Spleen (tissue), 11 donors: ENCODE measurements around the gene GOSR1. TPM values are rescaled to one million over a fixed set of nuclear protein-coding genes. Genes with fewer than 3 reads are reported as not detected.
A peak's percentile ranks its signal among the peaks of the same experiment; 100 is the strongest.

Source experiments
- DNase-seq: peaks from one replicate; pipeline ENCODE4 v3.0.0-alpha.2; 2020
- H3K27ac ChIP-seq, 8 donors: fragments of 200-600 bp; sonication (generic) in 7 of 8; 1 replicate in 4 of 8; 2 replicates in 4 of 8; pipeline versions ENCODE4 v1.5.0 to v1.8.0; 2016 to 2021; ENCODE audit warnings: inconsistent platforms in 4 of 8, mild to moderate bottlenecking in 4 of 8, moderate library complexity in 1 of 8
- H3K27me3 ChIP-seq, 7 donors: fragments of 200-600 bp; sonication (generic) in 6 of 7; replicated peaks in 1 of 7; 1 replicate in 4 of 7; 2 replicates in 3 of 7; pipeline versions ENCODE4 v1.5.0 to v1.8.0; 2016 to 2021; ENCODE audit warnings: inconsistent platforms in 3 of 7, mild to moderate bottlenecking in 1 of 7
- H3K36me3 ChIP-seq, 6 donors: fragments of 200-600 bp; sonication (generic) in 5 of 6; 1 replicate in 4 of 6; 2 replicates in 2 of 6; pipeline versions ENCODE4 v1.5.0 to v1.8.0; 2016 to 2021; ENCODE audit warnings: inconsistent platforms in 2 of 6
- H3K4me1 ChIP-seq, 6 donors: fragments of 200-600 bp; sonication (generic) in 5 of 6; 1 replicate in 3 of 6; 2 replicates in 3 of 6; pipeline versions ENCODE4 v1.5.0 to v1.8.0; 2016 to 2021; ENCODE audit warnings: inconsistent platforms in 3 of 6
- H3K4me3 ChIP-seq, 8 donors: fragments of 200-600 bp; sonication (generic) in 7 of 8; 1 replicate in 4 of 8; 2 replicates in 4 of 8; pipeline versions ENCODE4 v1.5.0 to v1.8.0; 2016 to 2021; ENCODE audit warnings: inconsistent platforms in 4 of 8, mild to moderate bottlenecking in 4 of 8, moderate library complexity in 2 of 8
- H3K9me3 ChIP-seq, 8 donors: fragments of 200-600 bp; sonication (generic) in 7 of 8; 1 replicate in 4 of 8; 2 replicates in 4 of 8; pipeline versions ENCODE4 v1.5.0 to v1.8.0; 2016 to 2021; ENCODE audit warnings: inconsistent platforms in 4 of 8
- POLR2A ChIP-seq, 3 donors: fragments of 450-650 bp; IDR thresholded peaks; one replicate each; pipeline ENCODE4 v1.5.1; 2017; ENCODE audit warnings: antibody characterized with exemption in 3 of 3, mild to moderate bottlenecking in 1 of 3
- POLR2AphosphoS5 ChIP-seq, 3 donors: sonication (generic); formaldehyde crosslinking; IDR thresholded peaks; one replicate each; pipeline ENCODE4 v1.5.1; 2017; ENCODE audit warnings: antibody characterized with exemption in 3 of 3
- WGBS, 5 donors: extraction: QIAGEN DNeasy Blood & Tissue Kit in 3 of 5; methylation state at CpG; one replicate each; pipeline versions ENCODE4 v1.1.5 to v1.1.7; 2013 to 2018; 5-methylcytosine and 5-hydroxymethylcytosine counted together
- intact Hi-C: fragments of 100-400 bp; cut with DNase I; formaldehyde crosslinking; loops from one replicate; pipeline ENCODE4 v1.15.0; 2023; ENCODE audit warnings: low total_unique reads
- polyA plus RNA-seq, 3 donors: library from polyadenylated mRNA; stranded (reverse); fragments of 200-250 nt; gene quantifications; one replicate each; pipeline ENCODE4 v1.2.1, GENCODE V29; 2013
- total RNA-seq, 7 donors: library from RNA; depleted of rRNA in 3 of 7; stranded (reverse); fragments of >200 nt in 3 of 7; fragmentation: NEBNext Ultra II Directional in 4 of 7; extraction: Animal tissue kit (Norgen Biotek cat#: 25700) in 4 of 7; gene quantifications; one replicate each; pipeline versions ENCODE4 v1.1.0 to v1.2.1, GENCODE V29; 2016 to 2021
- TF ChIP-seq, protein P1 (sequence below), 11 experiments: fragments of 200-600 bp in 7 of 11; fragments of 450-650 bp in 4 of 11; sonication (generic) in 4 of 11; IDR thresholded peaks in 8 of 11; conservative IDR thresholded peaks in 3 of 11; 1 replicate in 7 of 11; 2 replicates in 4 of 11; pipeline versions ENCODE4 v1.4.0 to v1.8.0; 2016 to 2021; ENCODE audit warnings: antibody characterized with exemption in 11 of 11, inconsistent platforms in 4 of 11, mild to moderate bottlenecking in 1 of 11
- donor health status: healthy with polysubstance abuse.
- donor health status: DM: no; HTN: no; CAD: no; lungs with moderate emphysema.
- donor health status: DM: no; HTN: no; CAD: no.
- donor health status: Bipolar disorder and iron deficiency.
- donor health status: healthy.
- donor health status: DM: no; HTN: no; CAD: no.
- donor health status: DM: yes; HTN: yes; CAD: no.

GOSR1 gene
- total and polyA plus RNA-seq, 10 donors = 10.8 to 56.6 (median 48.4) TPM

DNA sequence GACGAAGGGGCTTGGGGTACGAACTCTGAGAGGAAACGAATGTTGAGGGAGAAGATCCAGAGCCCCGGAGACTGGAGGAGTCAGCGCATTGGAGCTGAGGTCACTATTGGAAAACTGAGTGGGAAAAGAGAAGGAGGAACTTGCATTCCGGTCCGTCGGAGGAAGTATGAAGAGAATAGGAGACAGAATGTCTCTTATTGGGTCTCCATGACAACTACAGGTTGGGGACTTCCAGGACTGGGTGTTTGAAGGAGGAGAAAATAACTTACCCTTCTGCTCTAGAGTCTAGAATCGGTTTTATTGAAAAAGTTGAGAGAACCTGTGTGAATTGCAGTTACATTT, 537 bp downstream of the GOSR1 start:
- H3K4me1 ChIP-seq = peaks cover 9 to 56% (median 36%) of the 10 kb centered on the region in 6 donors
- peak overlapping the region; percentile 86 to 96 (median 93) for H3K27ac ChIP-seq
- peaks cover 0 to 38% (median 23%) of the 10 kb centered on the region in 6 donors for H3K36me3 ChIP-seq
- 0 to 1% (median 1%) methylated on average over 9 of the region's 9 CpGs for WGBS, 5 donors
- no peak for DNase-seq
- peaks cover 0 to 2% (median 0%) of the 10 kb centered on the region in 7 donors for H3K27me3 ChIP-seq
- TF ChIP-seq, protein P1, sequence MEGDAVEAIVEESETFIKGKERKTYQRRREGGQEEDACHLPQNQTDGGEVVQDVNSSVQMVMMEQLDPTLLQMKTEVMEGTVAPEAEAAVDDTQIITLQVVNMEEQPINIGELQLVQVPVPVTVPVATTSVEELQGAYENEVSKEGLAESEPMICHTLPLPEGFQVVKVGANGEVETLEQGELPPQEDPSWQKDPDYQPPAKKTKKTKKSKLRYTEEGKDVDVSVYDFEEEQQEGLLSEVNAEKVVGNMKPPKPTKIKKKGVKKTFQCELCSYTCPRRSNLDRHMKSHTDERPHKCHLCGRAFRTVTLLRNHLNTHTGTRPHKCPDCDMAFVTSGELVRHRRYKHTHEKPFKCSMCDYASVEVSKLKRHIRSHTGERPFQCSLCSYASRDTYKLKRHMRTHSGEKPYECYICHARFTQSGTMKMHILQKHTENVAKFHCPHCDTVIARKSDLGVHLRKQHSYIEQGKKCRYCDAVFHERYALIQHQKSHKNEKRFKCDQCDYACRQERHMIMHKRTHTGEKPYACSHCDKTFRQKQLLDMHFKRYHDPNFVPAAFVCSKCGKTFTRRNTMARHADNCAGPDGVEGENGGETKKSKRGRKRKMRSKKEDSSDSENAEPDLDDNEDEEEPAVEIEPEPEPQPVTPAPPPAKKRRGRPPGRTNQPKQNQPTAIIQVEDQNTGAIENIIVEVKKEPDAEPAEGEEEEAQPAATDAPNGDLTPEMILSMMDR (IDR thresholded peaks at IDR 0.05 in 8 of 11, conservative IDR thresholded peaks at IDR 0.05 in 3 of 11) = no peak
- TF ChIP-seq POLR2A (IDR thresholded peaks at IDR 0.05) (no peak), POLR2AphosphoS5 (IDR thresholded peaks at IDR 0.05) (no peak)
- intact Hi-C loops = no loop called here
- H3K9me3 ChIP-seq = no peaks in the 10 kb centered on the region
- H3K4me3 ChIP-seq = peak overlapping the region; percentile 60 to 90 (median 81)

DNA sequence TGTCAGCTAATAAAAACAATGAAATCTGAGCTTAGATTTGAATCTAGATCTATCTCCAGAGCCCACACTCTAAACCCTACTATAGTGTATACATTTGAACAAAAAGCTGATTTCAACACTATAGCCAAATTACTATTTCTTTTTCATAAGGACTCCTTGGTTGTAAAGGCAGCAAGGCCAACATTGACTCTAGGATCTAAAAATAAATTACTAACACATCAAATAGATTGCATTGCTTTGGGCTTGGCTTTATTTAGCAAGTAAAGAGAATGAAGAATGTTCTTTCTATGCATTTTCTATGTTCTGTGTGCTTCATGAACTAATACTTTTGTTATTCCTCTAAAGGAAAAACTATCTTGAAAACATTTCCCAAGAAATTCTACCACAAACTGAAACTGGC, 5.3 kb downstream of the GOSR1 start:
- Histone ChIP-seq H3K9me3 (no peaks in the 10 kb centered on the region), H3K4me3 (no peak overlapping the region), H3K27ac (no peak overlapping the region), H3K36me3 (peaks cover 0 to 86% (median 64%) of the 10 kb centered on the region in 6 donors), H3K4me1 (peaks cover 9 to 45% (median 27%) of the 10 kb centered on the region in 6 donors), H3K27me3 (no peaks in the 10 kb centered on the region)
- no peak for DNase-seq
- intact Hi-C loops = no loop called here
- TF ChIP-seq POLR2A (IDR thresholded peaks at IDR 0.05) = no peak
- TF ChIP-seq POLR2AphosphoS5 (IDR thresholded peaks at IDR 0.05) = no peak
- TF ChIP-seq, protein P1 (IDR thresholded peaks at IDR 0.05 in 8 of 11, conservative IDR thresholded peaks at IDR 0.05 in 3 of 11) = no peak

DNA sequence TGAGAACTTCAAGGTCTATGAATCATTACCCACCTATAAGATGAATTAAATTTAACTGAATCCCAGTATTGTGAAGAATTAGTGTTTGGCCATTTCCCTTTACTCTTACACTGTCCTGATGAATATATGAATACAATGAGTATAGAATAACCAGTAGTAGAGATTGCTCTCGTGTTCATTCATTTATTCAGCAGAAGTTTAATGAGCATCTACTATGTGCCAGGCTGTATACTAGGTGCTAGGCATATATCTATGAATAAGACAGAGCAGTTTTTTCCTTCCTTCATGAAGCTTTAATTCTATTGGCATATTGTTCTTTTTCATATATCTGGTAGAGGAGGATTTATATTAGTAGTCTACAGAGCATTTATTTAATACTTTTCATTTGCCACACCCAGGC, 6.0 kb downstream of the GOSR1 start:
- TF ChIP-seq POLR2A (IDR thresholded peaks at IDR 0.05) = no peak
- TF ChIP-seq POLR2AphosphoS5 (IDR thresholded peaks at IDR 0.05) = no peak
- TF ChIP-seq, protein P1 (IDR thresholded peaks at IDR 0.05 in 8 of 11, conservative IDR thresholded peaks at IDR 0.05 in 3 of 11) = no peak
- Histone ChIP-seq H3K9me3 (no peaks in the 10 kb centered on the region), H3K27ac (no peak overlapping the region), H3K4me1 (peaks cover 8 to 39% (median 22%) of the 10 kb centered on the region in 6 donors), H3K27me3 (no peaks in the 10 kb centered on the region), H3K36me3 (peaks cover 0 to 92% (median 70%) of the 10 kb centered on the region in 6 donors), H3K4me3 (no peak overlapping the region)
- DNase-seq = no peak
- WGBS, 5 donors = 79 to 95% (median 93%) methylated on average over 1 of the region's 1 CpG
- intact Hi-C loops = no loop called here

DNA sequence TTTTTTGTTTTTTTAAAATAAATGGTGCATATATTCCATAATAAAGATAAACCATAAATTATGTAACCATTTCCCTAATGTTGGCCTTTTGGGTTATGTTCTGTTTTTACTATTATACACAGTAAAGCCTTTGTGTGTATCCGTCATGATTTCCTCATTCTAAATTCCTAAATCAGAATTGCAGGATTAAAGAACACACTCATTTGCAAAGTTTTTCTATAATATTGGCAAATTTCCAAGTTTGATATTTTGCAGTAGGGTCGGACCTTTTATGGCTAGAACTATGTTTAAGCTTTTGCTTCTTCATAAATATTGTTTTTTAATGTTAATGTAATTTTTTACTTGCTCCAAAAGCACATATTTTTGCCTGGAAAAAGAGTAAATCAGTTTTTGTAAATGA, 16.6 kb downstream of the GOSR1 start:
- Histone ChIP-seq H3K4me3 (no peak overlapping the region), H3K36me3 (peaks cover 2 to 100% (median 84%) of the 10 kb centered on the region in 6 donors), H3K9me3 (no peaks in the 10 kb centered on the region), H3K27ac (no peak overlapping the region), H3K4me1 (peaks cover 0 to 5% (median 0%) of the 10 kb centered on the region in 6 donors), H3K27me3 (no peaks in the 10 kb centered on the region)
- DNase-seq = no peak
- intact Hi-C loops = no loop called here
- 77 to 85% (median 81%) methylated on average over 2 of the region's 2 CpGs for WGBS, 5 donors
- no peak for TF ChIP-seq POLR2AphosphoS5 (IDR thresholded peaks at IDR 0.05)
- TF ChIP-seq POLR2A (IDR thresholded peaks at IDR 0.05) = no peak
- TF ChIP-seq, protein P1 (IDR thresholded peaks at IDR 0.05 in 8 of 11, conservative IDR thresholded peaks at IDR 0.05 in 3 of 11) = no peak
